ENCODE data around the gene GLCCI1. TPM values are rescaled to one million over a fixed set of nuclear protein-coding genes. Genes with fewer than 3 reads are reported as not detected.

The GLCCI1 gene
- total RNA-seq, 4 donors from 2014 or later = 1.9 to 15.7 (median 11.8) TPM

- in situ Hi-C loops (cut with MboI; ENCODE audit: low pct_ligation_motif_present in 1 of 4, low pct_unique_long_range_greater_than_20kb in 1 of 4, low sequenced_read_pairs in 3 of 4) (no loop called here), intact Hi-C loops (cut with DNase I; ENCODE audit: low total_unique reads) (no loop called here)
- 100% methylated on average over 2 of the region's 2 CpGs; no CpG with 5 or more reads in 1 of the 2 donors for WGBS, 2 donors (ENCODE audit: low coverage in 1 of 2)
These were observed 144.1 kb downstream of the GLCCI1 start for GRCh38 chr7:8112685-8113084.

GRCh38 chr7:8113184-8113583 lies 144.6 kb downstream of the GLCCI1 start:
- Histone ChIP-seq H3K27me3 (no peaks in the 10 kb centered on the region), H3K9me3 (no peaks in the 10 kb centered on the region), H3K36me3 (peaks cover 0 to 4% (median 0%) of the 10 kb centered on the region in 4 donors), H3K27ac (no peak overlapping the region), H3K4me3 (no peak overlapping the region), H3K4me1 (no peaks in the 10 kb centered on the region)
- in situ Hi-C loops (cut with MboI; ENCODE audit: low pct_ligation_motif_present in 1 of 4, low pct_unique_long_range_greater_than_20kb in 1 of 4, low sequenced_read_pairs in 3 of 4) (no loop called here), intact Hi-C loops (cut with DNase I; ENCODE audit: low total_unique reads) (no loop called here)
- 94 to 100% methylated on average over 1 to 3 of the region's 3 CpGs for WGBS, 2 donors (ENCODE audit: low coverage in 1 of 2)
- no peak for DNase-seq
- no peak for TF ChIP-seq CTCF (IDR thresholded peaks at IDR 0.05)
- no peak for TF ChIP-seq POLR2AphosphoS5 (IDR thresholded peaks at IDR 0.05)
- no peak for TF ChIP-seq EP300 (IDR thresholded peaks at IDR 0.05; ENCODE audit: low read depth)
- no peak for TF ChIP-seq POLR2A (IDR thresholded peaks at IDR 0.05)

More at GRCh38 chr7:8112685-8113084, 144.1 kb downstream of the GLCCI1 start:
- H3K4me3 ChIP-seq = no peak overlapping the region
- no peak for DNase-seq
- TF ChIP-seq EP300 (IDR thresholded peaks at IDR 0.05; ENCODE audit: low read depth) = no peak
- no peak for TF ChIP-seq POLR2A (IDR thresholded peaks at IDR 0.05)
- TF ChIP-seq POLR2AphosphoS5 (IDR thresholded peaks at IDR 0.05) = no peak
- no peak for TF ChIP-seq CTCF (IDR thresholded peaks at IDR 0.05)
- H3K27ac ChIP-seq = no peak overlapping the region
- no peaks in the 10 kb centered on the region for H3K27me3 ChIP-seq
- no peaks in the 10 kb centered on the region for H3K4me1 ChIP-seq
- H3K36me3 ChIP-seq = peaks cover 0 to 4% (median 0%) of the 10 kb centered on the region in 4 donors
- no peaks in the 10 kb centered on the region for H3K9me3 ChIP-seq

GRCh38 chr7:8114175-8114574 lies 145.6 kb downstream of the GLCCI1 start:
- in situ Hi-C loops (cut with MboI; ENCODE audit: low pct_ligation_motif_present in 1 of 4, low pct_unique_long_range_greater_than_20kb in 1 of 4, low sequenced_read_pairs in 3 of 4) = no loop called here
- Histone ChIP-seq H3K4me1 (no peaks in the 10 kb centered on the region), H3K36me3 (peaks cover 0 to 4% (median 0%) of the 10 kb centered on the region in 4 donors), H3K9me3 (no peaks in the 10 kb centered on the region), H3K27ac (no peak overlapping the region), H3K4me3 (no peak overlapping the region), H3K27me3 (no peaks in the 10 kb centered on the region)
- DNase-seq = no peak
- 85 to 90% methylated on average over 1 to 4 of the region's 4 CpGs for WGBS, 2 donors (ENCODE audit: low coverage in 1 of 2)
- intact Hi-C loops (cut with DNase I; ENCODE audit: low total_unique reads) = no loop called here
- no peak for TF ChIP-seq CTCF (IDR thresholded peaks at IDR 0.05)
- no peak for TF ChIP-seq EP300 (IDR thresholded peaks at IDR 0.05; ENCODE audit: low read depth)
- no peak for TF ChIP-seq POLR2A (IDR thresholded peaks at IDR 0.05)
- TF ChIP-seq POLR2AphosphoS5 (IDR thresholded peaks at IDR 0.05) = no peak

- H3K36me3 ChIP-seq = peaks cover 0 to 4% (median 0%) of the 10 kb centered on the region in 4 donors
- 70 to 82% methylated on average over 2 to 3 of the region's 3 CpGs for WGBS, 2 donors (ENCODE audit: low coverage in 1 of 2)
- H3K4me1 ChIP-seq = no peaks in the 10 kb centered on the region
- no peak overlapping the region for H3K27ac ChIP-seq
- in situ Hi-C loops (cut with MboI; ENCODE audit: low pct_ligation_motif_present in 1 of 4, low pct_unique_long_range_greater_than_20kb in 1 of 4, low sequenced_read_pairs in 3 of 4) (no loop called here), intact Hi-C loops (cut with DNase I; ENCODE audit: low total_unique reads) (no loop called here)
- no peak overlapping the region for H3K4me3 ChIP-seq
- TF ChIP-seq CTCF (IDR thresholded peaks at IDR 0.05) (no peak), EP300 (IDR thresholded peaks at IDR 0.05; ENCODE audit: low read depth) (no peak), POLR2A (IDR thresholded peaks at IDR 0.05) (no peak), POLR2AphosphoS5 (IDR thresholded peaks at IDR 0.05) (no peak)
- no peaks in the 10 kb centered on the region for H3K27me3 ChIP-seq
- DNase-seq = no peak
- H3K9me3 ChIP-seq = no peaks in the 10 kb centered on the region
These were observed 147.2 kb downstream of the GLCCI1 start for GRCh38 chr7:8115547-8116402.

All from transverse colon (tissue), 4 donors.